GM18511 (cell line): ENCODE measurements around the gene CLK2.
A peak's percentile ranks its signal among the peaks of the same experiment; 100 is the strongest.
"Not testable (repeated sequence)": the region's sequence is repeated elsewhere in the genome, so short reads cannot be mapped to it uniquely, and the experiment has no call there.

Experiments used
- ATAC-seq: cut with Tn5 transposase; IDR thresholded peaks from one replicate; pipeline ENCODE4 v1.9.1; 2021; ENCODE audit warnings: mild to moderate bottlenecking, moderate library complexity; ENCODE audit not compliant: unreplicated experiment

The CLK2 gene

GRCh38 chr1:155297384-155297783 lies 24.1 kb upstream of the CLK2 start:
- no peak for ATAC-seq

GRCh38 chr1:155296661-155297060 lies 23.4 kb upstream of the CLK2 start:
- no peak for ATAC-seq

- no peak for ATAC-seq
Measured at GRCh38 chr1:155295942-155296267, 22.6 kb upstream of the CLK2 start.

GRCh38 chr1:155295183-155295941 lies 22.1 kb upstream of the CLK2 start:
- no peak for ATAC-seq

- ATAC-seq = no peak
Measured at GRCh38 chr1:155294520-155295182, 21.3 kb upstream of the CLK2 start.

- no peak for ATAC-seq
Measured at GRCh38 chr1:155293086-155293749, 19.9 kb upstream of the CLK2 start.

GRCh38 chr1:155291006-155291405 lies 17.7 kb upstream of the CLK2 start:
- ATAC-seq = not testable (repeated sequence)

GRCh38 chr1:155287987-155288543 lies 14.8 kb upstream of the CLK2 start:
- no peak for ATAC-seq

GRCh38 chr1:155286544-155286943 lies 13.2 kb upstream of the CLK2 start:
- no peak for ATAC-seq

GRCh38 chr1:155285631-155286044 lies 12.3 kb upstream of the CLK2 start:
- ATAC-seq = no peak

GRCh38 chr1:155285063-155285462 lies 11.8 kb upstream of the CLK2 start:
- ATAC-seq = no peak

- no peak for ATAC-seq
Measured at GRCh38 chr1:155284476-155284875, 11.2 kb upstream of the CLK2 start.

- no peak for ATAC-seq
Measured at GRCh38 chr1:155282488-155283091, 9.3 kb upstream of the CLK2 start.

- ATAC-seq = no peak
Measured at GRCh38 chr1:155279268-155279667, 6.0 kb upstream of the CLK2 start.

GRCh38 chr1:155278689-155279160 lies 5.4 kb upstream of the CLK2 start:
- no peak for ATAC-seq

- ATAC-seq = no peak
Measured at GRCh38 chr1:155277902-155278688, 4.8 kb upstream of the CLK2 start.

GRCh38 chr1:155277070-155277901 lies 4.0 kb upstream of the CLK2 start, which contains the start of gene HCN3:
Gene HCN3 (plus strand): TSS chr1:155277463. CDS start chr1:155277591, 128 bp downstream.
- peak; percentile 69 for ATAC-seq

- ATAC-seq = peak; percentile 44
Measured at GRCh38 chr1:155272466-155273342, 600 bp downstream of the CLK2 start.
